GM19328 (cell line): ENCODE results near the gene YPEL2.

Experiments used
- ATAC-seq: cut with Tn5 transposase; IDR thresholded peaks from one replicate; pipeline ENCODE4 v1.9.1; 2021; ENCODE audit warnings: mild to moderate bottlenecking, moderate library complexity; ENCODE audit not compliant: unreplicated experiment

Gene YPEL2

DNA sequence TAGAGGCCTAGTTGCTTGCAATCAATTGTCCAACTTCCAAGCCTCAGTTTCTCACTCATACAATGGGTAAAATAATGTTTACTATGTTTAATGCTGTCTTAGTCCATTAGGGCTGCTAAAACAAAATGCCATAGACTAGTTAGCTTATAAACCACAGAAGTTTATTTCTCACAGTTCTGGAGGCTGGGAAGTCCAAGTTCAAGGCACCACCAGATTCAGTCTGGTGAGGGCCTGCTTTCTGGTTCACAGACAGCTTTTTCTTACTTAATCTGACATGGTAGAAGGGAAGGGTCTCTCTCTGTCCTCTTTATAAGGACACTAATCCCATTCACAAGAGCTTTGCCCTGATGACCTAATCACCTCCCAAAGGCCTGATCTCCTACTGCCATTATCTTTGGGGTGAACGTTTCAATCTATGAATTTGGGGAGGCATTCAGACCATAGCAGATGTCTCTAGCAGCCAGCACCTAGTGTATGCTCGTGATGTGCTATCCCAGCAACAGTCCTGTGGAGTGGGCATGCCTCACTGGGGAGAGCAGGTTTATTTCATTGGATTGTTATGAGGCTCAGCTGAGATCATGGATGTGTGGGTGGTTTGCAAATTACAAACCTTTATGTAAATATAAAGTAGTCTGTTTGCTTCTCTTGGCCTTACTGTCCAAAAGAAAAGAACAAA is 25.2 kb downstream of the YPEL2 start:
- ATAC-seq, result no peak

DNA sequence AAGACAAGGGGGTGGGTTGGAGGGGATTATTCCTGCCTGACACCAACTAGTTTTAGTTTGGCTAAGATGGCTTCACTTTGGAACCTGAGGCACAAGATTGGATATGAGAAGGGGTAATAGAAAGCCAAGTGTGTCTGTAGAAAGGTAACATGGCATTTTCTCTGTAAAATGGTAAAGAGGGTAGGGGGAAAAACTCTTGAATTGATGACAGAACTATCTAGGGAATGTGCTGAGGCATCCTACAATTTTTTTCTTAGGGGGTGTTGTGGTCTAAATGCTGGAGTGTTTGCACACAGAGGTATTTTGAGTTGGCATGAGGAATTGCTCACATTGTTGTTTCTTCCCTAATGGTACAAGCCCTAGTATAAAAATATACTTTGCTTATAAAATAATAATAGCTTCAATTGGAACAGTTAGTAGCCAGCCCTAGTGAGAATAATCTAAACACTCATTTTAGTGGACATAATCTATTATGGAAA is 25.8 kb downstream of the YPEL2 start:
- ATAC-seq, result no peak

DNA sequence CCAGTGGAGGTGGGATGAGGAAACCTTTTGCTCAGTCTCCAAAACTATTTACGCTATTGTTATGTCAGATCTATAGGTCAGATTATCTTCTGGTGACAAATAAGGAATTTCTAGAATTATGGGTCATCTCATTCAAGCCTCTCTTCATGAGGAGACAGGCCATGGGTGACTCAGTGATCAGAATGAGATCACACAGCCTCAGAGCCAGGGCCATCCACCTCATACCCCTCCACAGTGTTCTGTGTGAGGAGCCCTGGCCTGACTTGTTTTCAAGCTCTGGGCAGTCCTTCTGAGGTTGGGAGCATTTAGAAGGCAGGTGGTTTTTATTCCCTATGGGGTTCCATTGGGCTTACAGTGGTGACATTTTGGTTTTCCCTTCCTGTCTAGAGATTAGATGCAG is 26.5 kb downstream of the YPEL2 start:
- no peak for ATAC-seq

DNA sequence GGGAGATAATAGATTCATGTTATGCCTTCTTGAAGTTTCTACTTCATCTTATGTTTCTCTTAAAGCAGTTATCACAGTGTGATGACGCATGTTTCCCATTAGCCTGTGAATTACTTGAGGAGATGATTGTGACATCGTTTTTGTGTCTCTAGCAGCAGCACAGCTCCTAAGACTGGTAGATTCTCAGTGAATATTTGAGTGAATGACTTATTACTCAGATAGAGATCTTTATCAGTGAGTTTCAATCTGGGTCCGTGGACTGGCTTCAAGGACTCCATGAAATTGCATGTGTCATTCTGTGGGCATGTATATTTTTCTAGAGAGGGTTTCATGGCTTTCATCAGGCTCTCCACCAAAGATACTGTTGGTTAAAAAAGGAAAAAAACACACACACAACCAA is 29.9 kb downstream of the YPEL2 start:
- ATAC-seq, result no peak

DNA sequence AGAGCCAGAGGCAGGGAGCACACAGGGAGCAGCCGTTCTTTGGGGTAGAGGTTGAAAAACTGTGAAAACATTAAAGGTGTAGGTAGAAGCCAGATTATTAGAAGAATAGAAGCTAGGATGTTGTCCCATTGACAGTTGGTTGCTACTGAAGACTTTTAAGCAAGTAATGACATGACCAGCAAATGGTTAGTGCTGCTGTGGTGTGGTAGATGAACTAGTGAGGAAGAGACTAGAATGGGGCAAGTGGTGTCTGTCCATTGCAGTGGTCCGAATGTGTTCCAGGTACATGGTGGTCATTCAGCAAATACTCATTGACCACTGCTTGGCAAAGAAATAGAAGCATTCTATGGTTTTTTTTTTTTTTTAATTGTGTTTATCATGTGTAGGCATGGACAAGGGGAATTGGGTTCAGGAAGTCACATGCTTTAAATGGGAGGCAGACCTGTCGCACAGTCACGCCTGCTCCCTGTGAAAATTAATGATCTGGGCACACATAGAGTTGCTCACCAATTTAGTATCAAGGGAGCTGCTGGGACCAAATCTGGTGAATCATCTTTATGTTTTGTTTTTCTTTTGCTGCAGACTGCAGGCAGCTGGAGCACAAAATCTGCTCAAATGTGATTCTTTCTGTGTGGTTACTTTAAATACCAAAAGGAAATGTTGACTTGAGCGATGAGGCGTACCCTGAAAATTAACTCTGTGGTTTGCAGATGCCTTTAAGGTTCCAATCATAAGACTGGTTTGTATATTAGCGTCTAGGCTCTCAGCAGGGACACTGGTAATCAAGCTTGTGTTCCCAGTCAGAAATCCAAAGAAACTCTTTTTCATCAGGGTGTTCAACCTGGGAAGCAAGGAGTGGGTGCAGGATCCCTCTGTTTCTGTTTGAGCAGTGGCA is 30.7 kb downstream of the YPEL2 start:
- no peak for ATAC-seq

GRCh38 chr17:59362811-59363205 is 31.4 kb downstream of the YPEL2 start:
- no peak for ATAC-seq

DNA sequence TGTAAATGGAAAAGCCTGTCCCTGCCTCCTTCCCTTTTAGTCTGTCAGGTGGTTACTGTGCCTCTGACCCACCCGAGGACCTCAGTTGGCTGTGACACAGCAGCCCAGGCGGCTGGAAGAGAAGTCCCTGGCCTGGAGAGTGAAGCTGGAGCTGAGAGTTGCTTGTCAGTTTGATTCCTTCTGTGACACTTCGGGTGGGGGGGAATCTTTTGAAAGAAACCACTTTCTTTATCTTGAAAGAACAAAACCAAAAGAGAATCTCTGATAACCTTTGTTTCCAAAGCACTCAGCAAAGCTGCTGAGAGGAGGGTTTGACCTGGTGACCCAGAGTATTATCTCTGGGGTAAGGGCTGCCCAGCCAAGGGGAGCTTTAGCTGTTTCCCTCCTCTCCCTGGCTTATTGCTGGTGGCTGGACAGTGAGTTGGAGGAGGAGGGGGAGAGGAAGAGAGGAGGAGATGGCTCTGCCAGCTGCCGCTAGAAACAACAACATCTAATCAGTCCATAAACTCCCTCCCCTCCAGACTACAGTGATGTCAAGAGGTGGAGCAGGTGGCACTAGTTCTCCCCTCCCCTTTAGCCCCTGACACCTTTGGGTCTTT is 34.0 kb downstream of the YPEL2 start:
- ATAC-seq, result no peak

DNA sequence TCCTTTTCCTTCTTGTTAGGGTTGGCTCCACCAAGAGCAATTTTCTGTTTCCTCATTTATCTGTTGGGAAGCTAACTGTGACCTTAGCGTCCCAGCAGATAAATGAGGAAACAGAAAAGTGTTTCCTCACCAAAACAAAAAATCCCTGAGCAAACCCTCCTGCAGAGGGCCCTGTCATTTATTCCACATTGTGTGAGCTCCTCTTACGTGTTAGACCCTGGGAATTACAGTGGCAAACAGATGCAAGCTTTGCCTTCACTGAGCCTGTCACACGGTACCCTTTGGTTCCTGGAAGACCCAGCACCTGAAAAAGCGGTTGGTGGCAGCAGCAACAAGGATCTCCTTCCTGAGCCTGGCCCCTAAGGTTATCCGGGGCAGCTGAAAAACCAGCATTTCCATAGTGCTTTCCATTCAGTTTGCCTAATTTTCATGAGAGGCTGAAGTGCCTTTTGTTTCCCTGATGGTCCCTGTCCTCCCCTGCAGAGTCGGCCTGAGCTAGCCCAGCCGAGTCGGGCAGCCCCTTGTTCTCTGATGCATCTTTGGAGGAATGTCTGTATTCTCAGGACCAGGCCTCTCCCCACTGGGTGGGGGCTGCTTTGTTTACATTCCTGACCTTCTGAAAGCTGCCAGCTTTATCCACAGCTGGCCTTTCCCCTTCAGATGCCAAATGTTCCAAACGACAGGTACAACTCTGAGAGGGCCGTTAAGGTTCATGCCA is 34.7 kb downstream of the YPEL2 start:
- no peak for ATAC-seq

DNA sequence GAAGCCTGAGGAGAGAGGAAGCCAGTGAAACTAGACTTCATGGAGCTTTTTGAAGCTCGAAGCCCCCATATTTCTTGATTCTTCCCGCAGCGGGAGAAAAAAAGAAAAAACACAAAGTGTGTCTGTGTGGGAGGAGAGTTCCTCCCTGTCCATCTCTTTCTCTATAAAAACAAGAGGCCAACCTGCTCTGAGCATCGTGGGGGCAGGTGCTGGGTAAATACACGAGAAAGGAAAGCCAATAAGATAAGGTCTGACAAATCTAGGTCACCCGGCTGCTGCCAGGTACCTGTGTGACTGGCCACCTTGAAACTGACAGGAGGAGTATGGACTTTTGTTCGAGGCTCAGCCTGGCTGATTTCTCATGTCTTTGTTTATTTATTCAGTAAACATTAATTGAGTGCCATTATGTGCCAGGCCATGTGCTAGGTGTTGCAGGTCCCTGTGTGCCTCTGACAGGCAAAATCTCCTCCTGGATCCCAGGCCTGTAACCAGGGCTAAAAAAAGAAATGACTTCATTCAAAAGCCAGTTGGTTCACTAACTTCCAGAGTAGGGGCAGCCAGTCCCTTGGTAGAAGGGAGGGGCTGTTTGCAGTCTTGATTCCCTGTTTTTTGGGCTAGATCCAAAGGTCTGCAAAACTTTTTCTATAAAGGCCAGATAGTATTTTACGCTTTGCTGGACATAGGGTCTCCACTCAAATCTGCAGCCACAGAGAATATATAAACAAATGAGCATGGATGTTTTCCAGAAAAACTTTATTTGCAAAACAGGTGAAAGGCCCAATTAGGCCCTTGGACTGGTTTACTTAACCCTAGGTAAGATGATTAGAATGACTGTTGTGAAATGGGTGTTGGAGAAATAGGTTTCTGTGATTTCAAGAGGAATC is 35.6 kb downstream of the YPEL2 start:
- no peak for ATAC-seq

DNA sequence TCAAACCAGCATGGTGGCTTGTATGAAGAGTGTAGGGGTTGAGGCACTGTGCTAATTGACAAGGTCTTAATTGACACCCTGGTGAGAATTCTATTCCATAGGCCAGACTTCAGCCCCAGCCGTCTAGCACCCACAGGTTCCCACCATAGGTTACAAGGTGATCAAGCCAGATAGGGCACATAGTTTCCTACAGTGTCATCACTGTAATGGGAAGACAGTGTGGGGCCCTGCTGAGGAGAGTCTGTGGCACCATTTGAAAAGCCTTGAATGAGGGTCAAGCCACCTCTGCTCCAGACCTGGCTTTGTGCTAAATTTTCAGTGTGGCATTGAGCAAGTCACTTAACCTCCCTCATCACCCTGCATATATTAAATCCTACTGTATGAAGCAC is 36.2 kb downstream of the YPEL2 start:
- no peak for ATAC-seq

- ATAC-seq, result no peak
These were observed 36.9 kb downstream of the YPEL2 start for GRCh38 chr17:59368218-59368857.

GRCh38 chr17:59369031-59369975 is 37.8 kb downstream of the YPEL2 start:
- ATAC-seq, result no peak

- ATAC-seq, result no peak
These were observed 39.3 kb downstream of the YPEL2 start for GRCh38 chr17:59370593-59371299.

GRCh38 chr17:59371416-59372100 is 40.1 kb downstream of the YPEL2 start:
- ATAC-seq, result no peak

DNA sequence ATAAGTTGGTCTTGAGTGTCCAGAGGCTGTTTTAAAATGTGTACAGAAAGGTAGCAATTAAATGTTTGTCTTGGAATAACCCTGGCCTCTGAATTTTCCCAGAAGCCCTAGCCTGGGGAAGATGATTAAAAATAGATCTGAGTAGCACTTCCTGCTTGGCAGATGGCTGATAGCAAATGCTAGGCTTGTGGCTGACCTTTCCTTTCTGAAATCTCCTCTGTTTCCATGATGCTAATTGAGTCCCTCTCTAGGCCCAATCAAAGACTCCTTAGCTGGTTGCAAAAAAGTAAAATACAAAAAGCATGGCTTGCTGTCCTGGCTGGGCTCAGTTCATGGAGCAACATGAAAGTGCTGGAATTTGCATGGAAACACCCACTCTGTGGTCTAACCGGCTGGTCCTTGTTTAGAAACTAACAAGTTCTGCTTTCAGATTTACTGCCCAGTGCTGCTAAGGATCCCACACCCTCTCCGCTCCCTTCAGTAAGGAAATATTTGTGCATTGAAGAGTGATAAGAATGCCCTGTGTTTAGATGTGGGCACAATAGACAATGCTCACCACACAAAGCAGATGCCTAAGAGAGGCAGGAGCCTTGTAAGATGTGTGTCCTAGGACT is 40.8 kb downstream of the YPEL2 start:
- ATAC-seq, result no peak

- ATAC-seq, result no peak
These were observed 42.5 kb downstream of the YPEL2 start for GRCh38 chr17:59373882-59374495.

DNA sequence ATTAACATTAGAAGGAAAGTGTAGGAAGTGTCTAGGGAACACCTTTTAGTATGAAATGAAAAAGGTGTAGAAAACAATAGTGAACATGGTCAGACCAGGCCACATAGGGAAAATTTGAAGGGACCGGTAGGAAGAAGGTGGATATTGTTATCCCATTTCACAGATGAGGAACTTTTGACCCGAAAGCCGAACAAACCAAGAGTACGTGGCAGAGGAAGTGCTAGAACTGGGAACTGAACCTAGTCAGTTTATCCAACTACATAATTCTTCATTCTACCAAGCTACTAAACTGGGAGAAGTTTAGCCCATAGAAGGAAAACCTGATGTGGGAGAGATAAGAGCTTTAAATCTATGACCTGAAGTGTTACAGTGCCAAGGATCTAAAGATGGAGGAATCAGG is 43.2 kb downstream of the YPEL2 start:
- no peak for ATAC-seq
